HG03175 (cell line): ENCODE measurements around the gene SEC24C.
"Not testable (repeated sequence)": the region's sequence is repeated elsewhere in the genome, so short reads cannot be mapped to it uniquely, and the experiment has no call there.

Source experiments
- ATAC-seq: cut with Tn5 transposase; IDR thresholded peaks from one replicate; pipeline ENCODE4 v1.9.1; 2021; ENCODE audit warnings: mild to moderate bottlenecking, moderate library complexity; ENCODE audit not compliant: unreplicated experiment

SEC24C gene

DNA sequence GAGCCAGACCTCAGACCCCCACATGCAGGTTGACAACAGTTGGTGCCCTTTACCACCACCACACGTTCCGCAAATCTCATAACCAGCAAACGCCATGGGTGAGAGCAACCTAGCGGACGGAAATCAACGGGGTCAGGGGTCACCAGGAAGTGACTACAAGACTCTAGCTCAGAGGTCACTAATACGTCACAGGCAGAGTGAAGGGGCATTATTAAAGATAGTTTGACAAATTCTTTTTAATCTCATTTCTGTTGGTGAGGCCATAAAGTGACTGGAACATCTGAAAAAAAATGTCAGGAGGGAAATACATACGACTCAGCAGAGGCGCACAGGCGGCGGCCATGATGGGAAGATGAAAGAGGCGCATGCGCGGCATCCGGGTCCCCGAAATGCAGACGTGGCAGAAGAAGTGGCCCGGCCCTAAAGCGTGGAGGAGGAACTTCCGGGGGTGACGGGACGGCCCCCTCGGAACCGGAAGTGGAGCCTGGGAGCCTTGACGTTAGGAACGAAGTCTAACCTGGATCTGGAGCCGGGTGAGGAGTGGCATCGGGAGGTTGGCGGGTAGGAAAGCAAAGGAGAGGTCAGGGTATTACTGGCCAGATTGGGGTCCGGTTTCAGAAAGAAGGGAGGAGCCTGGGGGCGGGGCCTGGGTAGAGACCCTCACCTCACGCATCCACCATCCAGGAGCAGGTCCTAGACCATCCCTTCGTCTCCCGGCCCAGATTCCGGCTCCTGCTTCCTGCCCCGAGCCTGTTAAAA, at the start of gene SEC24C:
Gene SEC24C (plus strand): TSS at position 468 of the 759 bp plus-strand sequence. CDS start 2,461 bp downstream, outside the sequence.
- ATAC-seq: peak; percentile 92

- ATAC-seq: not testable (repeated sequence)
These were observed 48.9 kb upstream of the SEC24C start for GRCh38 chr10:73695302-73695701.

GRCh38 chr10:73697675-73698159, 46.5 kb upstream of the SEC24C start, which contains the start of gene AGAP5:
Gene AGAP5 (minus strand): TSS chr10:73698109. CDS start chr10:73697755, 354 bp downstream.
- not testable (repeated sequence) for ATAC-seq

DNA sequence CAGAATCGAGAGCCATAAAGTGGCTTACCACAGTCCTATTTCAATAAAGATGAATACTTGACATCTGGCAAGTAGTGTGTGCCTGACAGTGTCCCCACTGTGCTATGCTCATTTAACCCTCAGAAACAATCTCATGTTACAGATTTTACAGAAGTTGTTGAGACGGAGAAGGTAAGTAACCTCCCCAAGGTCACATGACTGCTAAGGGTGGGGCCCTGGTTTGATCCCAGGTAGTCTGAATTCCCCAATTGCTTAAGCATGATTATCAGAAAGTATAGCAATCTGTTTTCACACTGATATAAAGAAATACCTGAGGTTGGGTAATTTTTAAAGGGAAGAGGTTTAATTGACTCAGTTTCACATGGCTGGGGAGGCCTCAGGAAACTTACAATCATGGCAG, 45.4 kb upstream of the SEC24C start:
- not testable (repeated sequence) for ATAC-seq

GRCh38 chr10:73703924-73704323, 40.2 kb upstream of the SEC24C start:
- not testable (repeated sequence) for ATAC-seq

DNA sequence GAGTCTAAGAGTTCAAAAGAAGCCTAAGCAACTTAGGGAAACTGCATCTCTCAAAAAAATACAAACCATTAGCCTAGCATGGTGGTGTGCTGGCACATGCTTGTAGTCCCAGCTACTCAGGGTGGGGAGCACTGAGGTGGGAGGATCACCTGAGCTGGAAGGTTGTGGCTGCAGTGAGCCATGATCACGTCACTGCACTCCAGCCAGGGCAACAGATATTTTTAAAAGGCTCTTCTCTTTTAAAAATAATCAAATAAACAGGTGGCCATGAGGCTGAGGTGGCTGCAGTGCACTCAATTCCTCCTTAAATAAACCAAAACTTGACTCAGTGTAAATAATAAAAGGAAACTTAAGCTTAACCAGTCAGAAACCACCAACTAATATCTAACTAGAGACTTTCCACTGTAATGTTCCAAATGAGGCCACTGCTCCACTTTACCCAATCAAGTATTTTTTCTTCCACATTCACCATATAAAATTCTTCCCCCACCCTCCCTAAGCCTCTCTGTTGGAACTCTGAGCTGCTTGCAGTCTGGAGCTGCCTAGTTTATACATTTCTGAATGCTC, 38.6 kb upstream of the SEC24C start:
- not testable (repeated sequence) for ATAC-seq

- not testable (repeated sequence) for ATAC-seq
These were observed 37.7 kb upstream of the SEC24C start for GRCh38 chr10:73706488-73706887.

DNA sequence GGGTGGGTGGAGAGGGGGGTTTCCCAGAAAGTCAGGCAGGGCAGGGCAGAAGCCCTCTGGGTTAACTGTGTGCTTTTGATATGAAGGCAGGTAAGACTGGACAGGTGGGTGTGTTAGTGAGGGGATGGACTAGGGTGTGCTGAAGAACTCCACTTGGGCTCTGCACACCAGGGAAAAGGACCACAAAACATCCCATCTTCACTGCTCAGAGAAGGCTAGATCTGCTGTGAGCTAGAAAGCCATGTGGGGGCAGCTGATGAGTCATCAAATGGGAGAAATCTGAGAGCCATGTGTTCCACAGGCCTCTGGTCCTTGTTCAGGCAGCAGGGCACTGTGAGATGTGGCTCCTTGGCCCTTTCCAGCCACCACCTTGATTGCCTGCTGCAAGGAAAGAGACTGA, 36.5 kb upstream of the SEC24C start:
- ATAC-seq: not testable (repeated sequence)

DNA sequence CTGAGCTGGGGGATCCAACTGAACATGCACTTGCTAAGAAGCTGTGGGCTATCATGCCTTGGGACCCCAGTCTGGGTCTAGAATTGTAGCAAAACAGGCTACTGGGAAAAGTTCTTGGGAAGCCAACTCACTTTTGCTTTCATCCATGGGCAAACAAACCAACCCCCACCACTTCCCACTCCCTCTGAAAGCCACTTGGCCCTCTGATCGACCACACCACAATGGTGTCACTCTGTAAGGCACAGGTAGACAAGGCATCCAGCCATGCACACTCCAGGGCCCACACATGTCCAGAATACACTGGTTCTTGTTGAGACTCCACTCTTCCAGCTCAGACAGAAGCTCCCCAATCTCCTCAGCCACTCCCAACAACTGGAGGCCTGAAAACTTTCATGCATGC, 36.0 kb upstream of the SEC24C start:
- not testable (repeated sequence) for ATAC-seq

DNA sequence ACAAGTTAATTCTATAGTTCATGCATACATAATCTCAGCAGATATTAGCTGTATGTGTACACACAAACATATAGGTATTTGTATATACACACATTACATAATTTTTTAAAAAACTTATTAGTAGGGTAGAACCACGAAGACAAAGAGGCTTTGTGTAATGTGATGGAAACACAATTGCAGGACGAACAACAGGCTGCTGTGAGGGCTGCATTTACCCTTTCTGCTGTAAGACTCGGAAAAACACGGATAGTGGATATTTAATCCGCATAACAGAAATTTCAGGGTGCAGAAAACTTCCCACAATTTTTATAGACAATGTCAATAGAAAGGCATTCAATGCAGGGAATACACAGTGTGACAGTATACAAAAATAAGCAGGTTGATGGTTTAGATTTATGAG, 32.5 kb upstream of the SEC24C start:
- not testable (repeated sequence) for ATAC-seq

DNA sequence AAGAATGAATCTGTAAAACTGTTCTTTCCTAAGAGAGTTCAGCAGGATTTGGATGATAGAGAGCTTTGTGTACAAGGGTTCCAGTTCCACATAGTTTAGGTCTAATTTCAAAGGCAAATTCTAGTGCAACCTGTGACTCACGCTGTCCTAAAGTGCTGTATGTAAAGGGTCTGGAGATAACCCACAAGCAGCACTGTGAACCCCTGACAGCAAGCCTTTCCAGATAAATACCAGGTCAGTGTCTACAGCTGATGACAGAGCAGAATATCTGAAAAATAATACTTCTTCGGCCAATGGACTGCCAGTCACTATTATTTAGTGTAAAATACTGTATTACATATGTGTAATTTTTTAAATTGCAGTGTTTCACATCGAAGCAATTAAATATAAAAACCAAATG, 30.3 kb upstream of the SEC24C start:
- ATAC-seq: not testable (repeated sequence)

GRCh38 chr10:73714483-73714882, 29.7 kb upstream of the SEC24C start:
- ATAC-seq: not testable (repeated sequence)

DNA sequence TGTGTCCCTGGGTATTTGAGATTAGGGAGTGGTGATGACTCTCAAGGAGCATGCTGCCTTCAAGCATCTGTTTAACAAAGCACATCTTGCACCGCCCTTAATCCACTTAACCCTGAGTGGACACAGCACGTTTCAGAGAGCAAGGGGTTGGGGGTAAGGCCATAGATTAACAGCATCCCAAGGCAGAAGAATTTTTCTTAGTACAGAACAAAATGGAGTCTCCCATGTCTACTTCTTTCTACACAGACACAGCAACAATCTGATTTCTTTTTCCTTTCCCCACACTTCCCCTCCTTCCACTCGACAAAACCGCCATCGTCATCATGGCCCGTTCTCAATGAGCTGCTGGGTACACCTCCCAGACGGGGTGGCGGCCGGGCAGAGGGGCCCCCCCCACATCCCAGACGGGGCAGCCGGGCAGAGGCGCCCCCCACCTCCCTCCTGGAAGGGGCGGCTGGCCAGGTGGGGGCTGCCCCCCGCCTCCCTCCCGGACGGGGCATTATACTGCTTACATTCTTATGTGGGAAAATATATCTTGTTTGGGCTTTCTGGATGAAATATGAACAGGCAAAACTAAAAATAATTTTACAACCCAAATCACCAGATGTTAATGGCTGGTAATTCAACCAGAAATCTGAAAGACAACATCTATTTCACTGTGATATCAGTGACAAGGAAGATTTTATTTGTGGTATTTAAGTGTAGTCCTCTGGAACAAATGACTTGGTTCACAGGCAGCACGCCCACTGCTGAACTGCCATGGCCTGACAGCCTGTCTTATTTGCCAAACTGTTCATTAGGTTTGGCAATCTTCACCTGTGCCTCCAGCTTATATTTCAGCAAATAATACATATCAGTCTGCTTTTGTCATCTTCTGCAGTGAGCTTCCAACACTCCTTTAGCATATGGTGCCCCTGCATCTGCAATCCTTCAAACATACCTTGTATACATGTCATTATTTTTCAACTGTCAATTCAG, 28.7 kb upstream of the SEC24C start:
- not testable (repeated sequence) for ATAC-seq

- ATAC-seq: no peak
These were observed 27.9 kb upstream of the SEC24C start for GRCh38 chr10:73716251-73716650.

DNA sequence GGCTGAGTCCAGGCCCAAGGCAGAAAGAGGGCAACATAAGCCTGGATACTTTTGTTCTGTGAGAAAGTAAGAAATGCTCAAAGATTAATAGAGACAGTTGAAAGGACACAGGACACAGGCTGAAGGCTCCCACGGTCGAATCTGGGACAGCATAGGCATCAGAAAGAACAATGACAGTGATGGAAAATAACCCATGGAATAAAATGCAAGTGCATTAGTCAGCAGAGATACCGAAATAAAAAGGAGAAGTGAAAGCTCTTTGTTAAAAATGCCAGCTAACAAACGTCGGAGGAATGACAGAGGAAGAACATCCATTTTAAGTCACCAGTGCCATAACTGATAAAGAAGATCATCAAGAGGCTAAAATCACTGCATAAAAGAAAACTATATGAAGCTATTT, 26.6 kb upstream of the SEC24C start:
- no peak for ATAC-seq

GRCh38 chr10:73720561-73720960, 23.6 kb upstream of the SEC24C start:
- ATAC-seq: not testable (repeated sequence)

DNA sequence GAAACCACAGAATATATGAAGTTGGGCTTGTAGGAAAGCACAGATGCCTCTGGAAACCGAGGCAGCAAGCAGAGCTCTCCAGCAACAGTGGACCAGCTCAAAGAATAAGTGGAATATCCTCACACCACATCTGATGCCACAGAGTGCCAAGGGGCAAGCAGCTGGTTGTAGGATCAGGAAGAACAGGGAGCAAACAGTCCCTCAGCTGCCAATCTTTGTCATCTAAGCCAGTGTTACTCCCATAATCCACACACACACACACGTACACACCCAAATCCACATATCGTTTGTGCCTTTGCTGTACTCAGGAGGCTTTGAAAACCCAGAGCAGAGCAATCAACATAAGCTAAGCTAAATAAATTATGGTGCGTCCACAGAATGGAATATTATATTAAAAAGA, 20.7 kb upstream of the SEC24C start:
- no peak for ATAC-seq

DNA sequence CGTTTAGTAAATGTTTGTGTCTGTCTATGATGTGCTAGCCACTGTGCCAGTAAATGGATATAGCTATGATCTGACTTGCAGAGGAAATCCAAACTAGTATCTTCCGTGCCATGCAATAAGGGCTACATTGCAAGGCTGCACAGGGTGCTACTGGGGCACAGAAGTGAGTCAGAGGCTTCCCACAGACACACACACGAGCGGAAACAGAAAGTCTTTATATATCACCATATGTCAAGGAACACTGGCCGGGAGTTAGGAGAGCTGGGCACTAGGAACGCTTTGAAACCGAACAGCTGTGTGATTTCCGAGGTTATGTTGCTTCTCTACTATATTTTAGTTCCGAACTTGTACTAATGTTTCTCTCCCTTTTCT, 14.4 kb upstream of the SEC24C start:
- ATAC-seq: not testable (repeated sequence)

GRCh38 chr10:73730153-73730906, 13.8 kb upstream of the SEC24C start:
- peak; percentile 92 for ATAC-seq
